Measurements from ENCODE around the gene ENKD1. TPM values are rescaled to one million over a fixed set of nuclear protein-coding genes. Genes with fewer than 3 reads are reported as not detected.

ENKD1 gene
- total RNA-seq, 2 donors from 2014 or later, result 9.1 to 9.4 TPM

GRCh38 chr16:67637625-67638024 lies 28.9 kb downstream of the ENKD1 start:
- Mint-ChIP-seq H3K27me3 (no peaks in the 10 kb centered on the region), H3K9me3 (no peaks in the 10 kb centered on the region), H3K4me1 (no peaks in the 10 kb centered on the region), H3K4me3 (no peak overlapping the region), H3K27ac (no peak overlapping the region), H3K36me3 (ENCODE audit: low read depth) (peaks cover 72% of the 10 kb centered on the region)
- ATAC-seq (replicated peaks), result no peak

GRCh38 chr16:67636713-67637112 lies 29.8 kb downstream of the ENKD1 start:
- H3K4me1 Mint-ChIP-seq, result no peaks in the 10 kb centered on the region
- no peak overlapping the region for H3K27ac Mint-ChIP-seq
- H3K27me3 Mint-ChIP-seq, result no peaks in the 10 kb centered on the region
- no peak for ATAC-seq (replicated peaks)
- peaks cover 81% of the 10 kb centered on the region for H3K36me3 Mint-ChIP-seq (ENCODE audit: low read depth)
- no peak overlapping the region for H3K4me3 Mint-ChIP-seq
- H3K9me3 Mint-ChIP-seq, result no peaks in the 10 kb centered on the region

- ATAC-seq (replicated peaks), result no peak
- H3K4me3 Mint-ChIP-seq, result no peak overlapping the region
- no peaks in the 10 kb centered on the region for H3K27me3 Mint-ChIP-seq
- no peaks in the 10 kb centered on the region for H3K9me3 Mint-ChIP-seq
- H3K4me1 Mint-ChIP-seq, result no peaks in the 10 kb centered on the region
- peaks cover 98% of the 10 kb centered on the region for H3K36me3 Mint-ChIP-seq (ENCODE audit: low read depth)
- H3K27ac Mint-ChIP-seq, result peak overlapping the region; percentile 48
Observed at GRCh38 chr16:67632415-67633172, 34.0 kb downstream of the ENKD1 start.

- Mint-ChIP-seq H3K27me3 (no peaks in the 10 kb centered on the region), H3K4me1 (no peaks in the 10 kb centered on the region), H3K4me3 (no peak overlapping the region), H3K9me3 (no peaks in the 10 kb centered on the region), H3K27ac (no peak overlapping the region), H3K36me3 (ENCODE audit: low read depth) (peaks cover 95% of the 10 kb centered on the region)
- no peak for ATAC-seq (replicated peaks)
Observed at GRCh38 chr16:67628216-67628615, 38.3 kb downstream of the ENKD1 start.

GRCh38 chr16:67613808-67614207 lies 52.7 kb downstream of the ENKD1 start:
- ATAC-seq (replicated peaks), result peak; percentile 42
- H3K36me3 Mint-ChIP-seq (ENCODE audit: low read depth), result peaks cover 83% of the 10 kb centered on the region
- no peaks in the 10 kb centered on the region for H3K9me3 Mint-ChIP-seq
- no peaks in the 10 kb centered on the region for H3K4me1 Mint-ChIP-seq
- H3K27ac Mint-ChIP-seq, result no peak overlapping the region
- no peaks in the 10 kb centered on the region for H3K27me3 Mint-ChIP-seq
- no peak overlapping the region for H3K4me3 Mint-ChIP-seq

Other genes starting within 250 kb of the ENKD1 start
- 1 to 10 TPM in 1 of 2 donors, under 1 TPM in 1; 0.21 to 1.4 TPM for gene HSD11B2, start 235.6 kb downstream of the ENKD1 start, total RNA-seq
- 10 to 100 TPM; 20.6 to 42.1 TPM for gene ATP6V0D1, start 185.6 kb downstream of the ENKD1 start, total RNA-seq
- not detected for gene AGRP, start 183.2 kb downstream of the ENKD1 start, total RNA-seq
- 10 to 100 TPM; 30.4 to 57.0 TPM for gene RIPOR1, start 137.9 kb downstream of the ENKD1 start, total RNA-seq
- gene CTCF, start 104.2 kb downstream of the ENKD1 start, total RNA-seq, result 10 to 100 TPM; 41.2 to 49.4 TPM
- gene CARMIL2, start 21.6 kb downstream of the ENKD1 start, total RNA-seq, result 100 to 1,000 TPM; 134 to 169 TPM
- gene ACD, start 6.5 kb downstream of the ENKD1 start, total RNA-seq, result 10 to 100 TPM; 37.5 to 63.4 TPM
- gene PARD6A, start 5.8 kb downstream of the ENKD1 start, total RNA-seq, result 10 to 100 TPM; 10.7 to 16.5 TPM
- gene C16orf86, start 64 bp upstream of the ENKD1 start, total RNA-seq, result 1 to 10 TPM; 1.5 to 1.8 TPM
- gene GFOD2, start 52.6 kb upstream of the ENKD1 start, total RNA-seq, result 10 to 100 TPM; 13.8 to 20.9 TPM
- gene RANBP10, start 139.8 kb upstream of the ENKD1 start, total RNA-seq, result 10 to 100 TPM; 18.4 to 21.0 TPM
- under 1 TPM in 1 of 2 donors, not detected in 1; 0.26 TPM for gene TSNAXIP1, start 140.1 kb upstream of the ENKD1 start, total RNA-seq
- 10 to 100 TPM; 29.9 to 51.6 TPM for gene THAP11, start 175.6 kb upstream of the ENKD1 start, total RNA-seq
- gene NUTF2, start 180.2 kb upstream of the ENKD1 start, total RNA-seq, result 100 to 1,000 TPM in 1 of 2 donors, 10 to 100 TPM in 1; 82.9 to 175 TPM
- gene CENPT, start 180.9 kb upstream of the ENKD1 start, total RNA-seq, result 10 to 100 TPM; 61.4 to 64.2 TPM
- gene EDC4, start 206.3 kb upstream of the ENKD1 start, total RNA-seq, result 100 to 1,000 TPM; 101 to 137 TPM
- 1 to 10 TPM in 1 of 2 donors, not detected in 1; 1.2 TPM for gene NRN1L, start 218.1 kb upstream of the ENKD1 start, total RNA-seq
- 10 to 100 TPM in 1 of 2 donors, 1 to 10 TPM in 1; 7.5 to 11.8 TPM for gene PSKH1, start 226.5 kb upstream of the ENKD1 start, total RNA-seq